NCI-H2196 treated with DMSO at 0.1 percent for 48 hours (cell line): ENCODE results near the gene C1orf50.

Experiments used
- DNase-seq: peaks from one replicate; lab custom pipeline; 2025; ENCODE audit not compliant: unreplicated experiment; lab: John Stamatoyannopoulos, UW

C1orf50 gene

DNA sequence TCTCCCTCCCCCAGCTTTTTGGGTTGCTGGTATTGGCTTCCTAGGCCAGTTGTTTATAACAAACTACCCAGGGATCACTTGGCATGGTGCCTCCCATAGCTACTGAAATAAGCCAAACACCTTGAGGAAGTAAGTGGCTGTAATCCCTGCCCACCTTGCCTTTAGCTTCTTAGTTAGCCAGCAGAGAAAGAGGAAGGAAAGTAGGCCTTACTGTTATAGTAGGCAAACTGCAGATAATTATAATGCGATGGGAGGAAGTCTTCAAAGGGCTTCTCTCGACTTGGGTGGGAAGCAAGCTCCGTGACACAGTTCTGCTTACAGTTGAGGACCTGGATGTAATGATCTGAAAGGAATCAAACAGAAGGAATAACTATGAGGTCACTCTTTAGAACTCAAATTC, 8.4 kb upstream of the C1orf50 start:
- DNase-seq, result no peak

DNA sequence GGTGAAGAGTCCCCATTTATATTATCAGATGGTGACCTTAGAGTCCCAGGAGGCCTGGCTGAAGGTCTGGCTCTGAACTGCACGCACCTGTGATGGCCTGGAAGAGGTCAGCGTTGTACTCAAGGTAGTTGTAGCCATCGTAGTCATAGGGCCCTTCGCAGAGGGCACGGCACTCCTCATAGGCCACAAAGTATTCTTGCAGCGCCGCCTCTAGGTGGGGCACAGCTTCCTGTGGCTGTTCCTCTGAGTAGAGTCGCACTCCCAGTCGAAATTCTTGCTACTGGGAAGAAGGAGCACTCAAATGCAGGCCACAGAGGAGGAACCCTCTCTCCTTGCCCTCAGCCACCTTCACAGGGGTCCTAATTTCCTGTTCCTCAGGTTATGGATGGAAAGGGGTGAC, 7.9 kb upstream of the C1orf50 start:
- DNase-seq, result no peak

DNA sequence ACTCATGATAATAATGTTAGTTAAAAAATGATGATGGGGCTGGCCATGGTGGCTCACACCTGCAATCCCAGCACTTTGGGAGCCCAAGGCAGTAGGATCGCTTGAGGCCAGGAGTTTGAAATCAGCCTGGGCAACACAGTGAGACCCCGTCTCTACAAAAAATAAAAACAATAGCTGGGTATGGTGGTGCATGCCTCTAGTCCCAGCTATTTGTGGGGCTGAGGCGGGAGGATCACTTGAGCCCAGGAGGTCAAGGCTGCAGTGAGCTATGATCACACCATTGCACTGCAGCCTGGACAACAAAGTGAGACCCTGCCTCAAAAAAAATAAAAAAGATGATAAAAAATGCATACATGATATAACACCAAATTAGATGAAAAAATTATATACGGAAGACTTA, 5.5 kb upstream of the C1orf50 start:
- no peak for DNase-seq

DNA sequence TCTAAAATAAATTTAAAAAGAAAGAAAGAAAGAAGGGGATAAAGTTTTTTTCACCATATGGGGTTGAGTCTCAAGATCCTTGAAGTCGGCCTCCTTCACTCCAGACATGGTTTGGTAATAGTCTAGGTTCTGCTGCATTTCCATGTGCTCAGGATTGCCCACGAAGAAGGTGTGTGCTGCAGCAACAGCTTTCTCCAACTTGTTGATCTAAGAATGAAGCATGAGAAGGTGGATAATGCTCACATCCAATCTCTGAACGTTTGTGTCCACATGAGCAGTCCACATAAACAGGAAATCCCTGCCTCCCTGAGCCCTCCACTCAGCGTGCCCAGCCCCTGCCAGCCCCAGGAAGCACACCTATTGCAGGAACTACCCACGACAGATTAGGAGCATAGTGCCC, 4.8 kb upstream of the C1orf50 start:
- no peak for DNase-seq

DNA sequence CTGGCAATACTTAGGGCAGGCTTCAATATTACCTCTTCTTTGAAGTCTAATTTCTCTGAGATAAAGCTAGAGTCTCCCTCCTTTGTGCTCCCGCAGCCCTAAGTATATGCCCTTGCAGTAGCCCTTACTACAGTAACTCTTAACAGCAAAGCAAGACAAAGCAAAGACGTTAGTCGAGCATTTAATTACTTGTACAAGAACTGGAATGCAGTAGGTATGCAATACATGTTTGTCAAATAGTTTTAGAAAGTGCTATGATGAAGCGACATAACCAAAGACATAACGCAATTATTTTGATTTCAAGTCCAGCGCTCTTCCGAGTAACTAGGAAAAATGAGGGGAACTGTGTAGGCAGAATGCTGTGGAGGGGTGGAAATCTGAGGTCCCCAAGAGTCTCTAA, 1.8 kb upstream of the C1orf50 start:
- DNase-seq, result no peak

DNA sequence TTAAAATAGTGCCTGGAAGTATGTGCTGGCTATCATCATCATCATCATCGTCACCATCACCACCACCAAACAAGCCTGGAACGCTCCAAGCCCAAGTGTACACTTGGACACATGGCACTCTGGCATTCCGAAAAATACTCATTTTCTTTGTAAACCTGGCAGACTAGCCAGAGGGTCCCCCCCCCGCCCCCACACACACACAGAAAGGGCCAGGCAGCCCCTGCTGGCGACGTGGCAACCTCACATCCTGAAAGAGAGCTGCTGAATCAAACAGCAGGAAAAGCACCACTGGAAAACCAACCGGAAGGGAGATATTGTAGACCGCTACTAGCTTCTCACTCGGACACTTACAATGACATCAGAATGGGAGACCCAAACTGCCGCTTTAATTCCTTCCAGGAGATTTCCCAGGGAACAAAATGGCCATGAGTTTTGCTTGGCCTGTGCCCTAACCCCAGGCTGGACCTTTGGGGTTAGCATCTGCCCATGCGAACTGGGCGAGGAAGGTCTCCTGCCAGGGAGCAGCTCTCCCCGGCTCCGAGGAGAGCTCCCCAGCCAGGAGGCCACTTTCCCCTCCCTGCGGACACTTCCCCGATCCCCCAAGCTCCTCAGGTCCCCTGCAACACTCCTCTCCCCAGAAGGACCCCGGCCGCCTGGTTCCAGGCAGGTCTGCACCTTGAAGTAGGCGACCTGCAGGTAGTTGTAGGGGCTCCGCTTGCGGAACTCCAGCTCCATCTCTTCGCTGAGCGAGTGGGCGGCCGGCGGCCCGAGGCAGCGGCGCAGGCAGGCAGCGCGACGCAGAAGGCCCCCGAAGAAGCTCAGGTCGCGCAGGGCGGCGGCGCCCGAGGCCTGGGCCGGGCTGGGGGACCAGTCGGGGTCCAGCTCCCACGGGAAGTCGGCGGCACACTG, 963 bp upstream of the C1orf50 start:
- DNase-seq, result peak; percentile 37

DNA sequence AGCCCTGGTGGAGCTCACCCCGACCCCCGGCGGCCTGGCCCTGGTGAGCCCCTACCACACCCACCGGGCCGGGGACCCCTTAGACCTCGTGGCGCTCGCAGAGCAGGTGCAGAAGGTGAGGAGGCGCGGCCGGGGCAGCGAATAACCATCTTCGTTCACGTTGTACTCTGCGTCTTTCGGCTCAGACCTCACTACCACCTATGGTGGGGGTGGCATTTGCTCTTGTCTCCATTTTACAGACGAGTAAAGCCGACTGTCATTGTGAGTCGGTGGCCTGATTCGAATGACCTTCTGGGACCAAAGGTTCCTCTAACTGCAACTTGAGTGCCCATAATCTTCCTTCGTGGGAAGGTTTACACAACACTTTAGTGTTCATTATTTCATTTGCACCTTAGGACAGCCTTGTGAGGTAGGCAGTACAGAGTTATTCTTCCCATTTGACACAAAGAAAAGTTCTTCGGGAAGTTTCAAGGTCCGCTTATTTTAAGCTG, 506 bp downstream of the C1orf50 start:
- no peak for DNase-seq

DNA sequence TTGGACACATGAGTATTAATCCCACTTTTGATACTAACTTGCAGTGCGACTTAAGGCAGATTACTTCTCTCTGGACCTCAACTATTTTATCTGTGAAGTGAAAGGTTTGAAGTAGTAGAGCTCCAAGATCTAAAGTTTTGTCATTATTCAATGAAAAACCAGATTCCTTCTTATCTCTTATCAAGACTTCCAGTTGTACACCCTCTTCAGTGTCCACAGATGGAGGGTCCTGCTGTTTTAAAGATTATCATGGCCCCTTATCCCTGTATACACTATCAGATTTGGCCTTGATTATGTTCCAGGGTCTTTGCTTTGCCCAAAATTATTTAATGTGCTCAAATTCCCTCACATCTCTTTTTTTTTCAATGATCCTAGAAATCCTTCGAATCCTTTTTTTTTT, 1.1 kb downstream of the C1orf50 start:
- DNase-seq, result no peak

DNA sequence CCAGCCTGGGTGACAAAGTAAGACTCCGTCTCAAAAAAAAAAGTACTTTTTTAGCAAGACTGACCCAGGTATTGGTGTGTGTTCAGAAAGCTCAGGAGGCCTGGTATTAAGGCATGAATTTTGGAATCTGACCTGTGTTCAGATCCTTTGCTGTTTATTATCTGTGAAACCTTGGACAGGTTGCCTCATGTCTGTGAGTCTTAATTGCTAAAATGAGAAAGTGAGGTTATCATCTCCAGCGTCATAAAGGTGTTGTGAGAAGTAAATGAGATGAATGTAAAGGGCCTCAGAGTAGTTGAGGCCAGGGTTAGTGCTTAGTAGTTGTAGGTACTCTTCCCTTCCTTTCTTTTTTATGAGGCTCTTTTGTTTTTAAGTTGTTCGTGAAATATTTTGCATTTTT, 2.8 kb downstream of the C1orf50 start:
- no peak for DNase-seq

DNA sequence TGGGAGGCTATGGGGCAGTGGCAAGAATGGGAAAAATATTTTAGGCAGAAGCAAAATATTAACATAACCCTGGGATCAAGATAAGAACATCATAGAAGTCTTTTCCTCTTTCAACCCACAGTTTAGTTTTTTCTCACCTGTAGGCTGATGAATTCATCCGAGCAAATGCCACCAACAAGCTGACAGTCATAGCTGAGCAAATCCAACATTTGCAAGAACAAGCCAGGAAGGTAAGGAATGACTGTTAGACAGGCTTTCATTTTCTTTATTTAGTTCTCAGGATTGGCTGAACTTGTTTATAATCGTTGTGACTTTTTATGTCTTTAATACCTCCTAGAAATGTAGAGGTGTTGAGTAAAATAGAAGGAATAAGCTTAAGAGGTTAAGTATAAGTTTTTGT, 6.4 kb downstream of the C1orf50 start:
- DNase-seq, result no peak

DNA sequence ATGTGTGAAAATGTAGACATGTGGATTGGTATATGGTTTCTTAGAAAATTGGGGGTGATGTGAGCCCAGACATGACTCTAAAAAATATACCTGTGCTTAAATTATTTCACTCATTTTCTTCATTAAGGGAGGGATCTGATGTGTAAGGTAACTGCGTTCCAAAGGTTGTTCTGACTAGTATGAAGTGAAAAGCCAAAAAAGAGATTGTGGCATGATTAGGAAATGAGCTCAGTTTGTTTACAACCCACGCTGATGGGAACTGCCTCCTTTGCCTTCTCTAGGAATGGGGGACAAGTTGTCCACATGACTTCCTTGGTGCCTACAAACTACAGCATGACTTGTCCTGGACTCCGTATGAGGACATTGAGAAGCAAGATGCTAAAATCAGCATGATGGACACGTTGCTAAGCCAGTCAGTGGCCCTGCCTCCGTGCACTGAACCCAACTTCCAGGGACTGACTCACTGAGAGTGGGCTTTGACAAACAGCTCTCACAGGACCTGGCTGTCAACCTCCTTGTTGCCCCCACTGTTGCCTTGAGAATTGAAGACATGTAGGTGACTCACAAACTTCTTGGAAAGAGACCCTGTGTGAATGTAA, 8.0 kb downstream of the C1orf50 start:
- DNase-seq, result no peak

DNA sequence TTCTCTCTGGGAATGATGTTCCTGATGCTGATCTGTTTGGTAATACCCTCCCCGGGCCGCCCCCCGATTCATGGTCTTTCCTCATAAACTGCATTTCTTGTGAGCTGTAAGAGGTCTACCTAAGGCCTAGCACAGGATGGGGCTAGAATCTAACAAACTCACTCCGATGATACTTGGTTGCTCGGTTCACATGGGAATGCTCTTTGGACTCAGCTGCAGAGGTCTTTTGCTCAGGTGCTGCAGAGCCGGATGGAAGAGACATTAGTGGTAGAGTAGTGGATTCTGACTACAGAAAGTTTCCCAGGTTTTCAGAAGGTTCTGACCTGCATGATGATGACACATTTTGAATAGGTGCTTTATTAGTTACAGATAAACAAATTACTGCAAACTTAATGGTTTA, 9.5 kb downstream of the C1orf50 start:
- no peak for DNase-seq

DNA sequence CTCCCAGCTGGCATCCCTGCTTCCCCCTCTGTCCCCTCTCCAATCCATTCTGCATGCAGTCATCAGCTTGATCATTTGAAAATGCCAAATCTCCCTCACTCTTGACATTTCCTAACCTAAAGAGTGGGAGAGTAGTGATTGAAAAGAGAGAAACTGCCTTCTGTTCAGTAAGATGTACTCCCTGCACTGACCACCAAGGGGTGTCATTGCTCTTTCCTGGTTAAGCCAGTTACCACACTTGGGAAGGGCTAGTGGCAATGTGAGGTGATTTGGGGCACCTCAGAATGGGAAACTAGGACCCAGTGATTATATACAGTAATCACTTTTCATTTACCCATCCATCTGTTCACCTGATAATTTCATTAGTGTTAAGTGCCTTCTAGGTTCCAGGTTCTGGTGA, 10.8 kb downstream of the C1orf50 start:
- DNase-seq, result no peak

DNA sequence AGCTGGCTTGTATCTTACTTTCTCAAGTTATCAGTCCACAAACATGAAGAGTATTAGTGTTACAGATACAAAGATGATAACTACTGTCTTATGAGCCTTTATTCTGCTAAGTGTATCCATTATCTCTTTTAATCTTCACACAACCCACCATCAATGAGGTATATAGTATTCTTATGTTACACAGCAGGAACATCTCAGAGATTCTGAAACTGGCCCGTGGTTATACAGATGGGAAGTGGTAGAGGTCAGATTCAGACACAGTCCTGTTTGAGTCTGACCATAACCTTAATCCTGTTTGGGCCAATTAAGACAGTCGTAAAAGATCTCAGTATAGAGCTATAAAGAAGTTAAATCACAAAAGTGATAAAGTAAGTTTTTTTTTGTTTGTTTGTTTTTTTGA, 12.7 kb downstream of the C1orf50 start:
- no peak for DNase-seq

DNA sequence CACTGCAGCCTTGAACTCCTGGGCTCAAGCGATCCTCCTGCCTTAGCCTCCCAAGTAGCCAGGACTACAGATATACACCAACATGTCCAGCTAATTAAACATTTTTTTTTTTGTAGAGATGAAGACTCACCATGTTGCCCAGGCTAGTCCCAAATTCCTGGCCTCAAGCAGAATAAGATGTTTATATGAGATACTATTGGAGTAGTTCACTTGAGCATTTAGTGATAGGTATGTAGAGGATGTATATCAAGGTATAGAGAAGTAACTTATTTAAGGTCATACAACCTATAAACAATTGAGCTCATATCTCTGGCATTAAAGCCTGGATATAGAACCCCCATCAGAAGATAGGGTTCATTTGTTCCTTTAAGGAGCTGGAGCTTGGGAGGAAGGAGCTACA, 13.1 kb downstream of the C1orf50 start:
- no peak for DNase-seq

DNA sequence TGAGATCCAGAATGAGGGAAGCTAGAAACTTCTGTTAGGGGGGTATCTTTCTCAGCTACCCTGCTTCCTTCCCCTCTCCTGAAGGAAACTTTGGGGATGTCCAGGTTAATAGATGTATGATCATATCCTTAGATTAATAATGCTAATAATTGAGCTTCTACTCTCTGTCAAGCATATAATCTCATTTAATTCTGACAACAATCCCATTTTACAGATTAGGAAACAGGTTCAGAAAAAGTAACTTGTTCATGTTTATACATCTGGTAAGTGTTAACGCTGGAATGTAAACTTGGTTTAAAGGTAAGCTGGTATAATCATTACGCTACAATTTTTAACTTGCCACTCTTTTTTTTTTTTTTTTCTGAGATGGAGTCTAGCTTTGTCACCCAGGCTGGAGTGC, 16.0 kb downstream of the C1orf50 start:
- DNase-seq, result no peak

DNA sequence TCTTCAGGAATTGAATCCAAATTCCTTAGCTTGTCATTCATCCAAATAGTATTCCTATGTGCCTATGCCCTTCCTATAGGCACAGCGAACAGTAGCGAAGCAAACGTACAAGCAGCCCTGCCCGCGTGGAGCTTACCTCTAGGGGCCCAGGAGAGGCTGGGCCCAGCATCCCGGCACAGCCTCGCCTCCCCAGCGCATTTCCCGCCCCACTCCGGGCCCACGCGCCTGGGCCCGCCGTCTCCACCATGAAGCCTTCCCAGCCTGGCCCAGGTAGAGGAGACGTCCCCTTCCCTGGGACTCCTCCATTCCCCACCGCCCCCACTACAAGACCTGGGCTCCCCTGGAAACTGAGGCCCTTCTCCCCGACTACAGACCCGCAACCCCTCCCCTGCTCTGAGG, 17.5 kb downstream of the C1orf50 start:
- no peak for DNase-seq

DNA sequence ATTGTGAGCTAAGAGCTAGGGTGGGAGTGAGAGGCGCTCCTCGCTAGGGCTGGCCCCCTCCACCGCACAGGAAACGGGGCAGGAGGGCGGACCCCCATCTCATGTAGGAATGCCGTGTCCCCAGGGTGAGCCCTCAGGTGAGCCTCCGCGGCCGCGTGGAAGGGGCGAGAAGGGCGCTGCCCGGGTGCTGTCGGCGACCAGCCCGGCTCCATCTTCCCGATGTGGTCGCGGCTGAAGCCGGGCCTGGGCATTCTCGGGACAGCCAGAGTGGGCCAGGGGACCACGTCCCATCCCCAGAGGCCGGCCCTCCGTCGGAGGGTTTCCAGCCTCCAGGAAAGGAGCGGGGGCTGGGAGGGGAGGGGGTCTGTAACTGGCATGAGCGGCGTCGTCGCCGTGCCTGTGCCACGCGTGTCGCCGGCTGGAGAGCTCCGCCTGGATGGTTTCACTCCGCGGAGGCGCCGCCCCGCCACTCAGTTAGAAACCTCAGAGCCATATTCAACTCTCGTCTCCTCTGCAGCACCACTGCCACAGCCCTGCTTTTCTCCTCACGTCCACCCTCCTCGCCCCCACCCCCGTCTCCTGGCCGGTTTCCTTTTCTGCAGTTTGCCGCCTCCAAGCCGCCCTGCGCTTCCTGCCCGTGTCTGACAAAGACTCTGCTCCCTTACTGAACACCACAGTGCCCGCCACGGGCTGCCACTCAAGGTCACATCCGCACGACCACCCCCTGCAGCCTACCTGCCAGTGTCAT, 18.1 kb downstream of the C1orf50 start, which contains the start of gene TMEM269:
TSS of gene TMEM269 (plus strand) at position 46 of the 748 bp plus-strand sequence. CDS start 4,903 bp downstream, outside the sequence.
- DNase-seq, result no peak

DNA sequence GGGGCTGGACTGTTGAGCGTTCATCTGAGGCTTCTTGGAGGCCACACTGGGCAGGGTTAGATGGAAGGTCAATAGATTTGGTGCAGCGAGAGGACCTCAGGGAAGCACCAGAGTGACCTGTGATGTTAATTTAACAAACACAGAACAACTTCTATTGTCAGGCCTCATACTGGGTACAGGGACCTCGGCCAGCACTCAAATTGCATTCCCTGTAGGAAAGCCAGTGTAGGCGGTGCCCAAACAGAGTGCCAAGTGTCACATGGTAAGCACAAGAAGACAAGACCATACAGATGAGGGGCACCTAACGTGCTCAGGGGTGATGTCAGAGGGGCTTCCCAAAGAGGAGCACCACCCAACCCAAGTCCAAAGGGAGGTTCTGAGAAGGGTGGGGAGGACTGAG, 19.0 kb downstream of the C1orf50 start:
- no peak for DNase-seq

DNA sequence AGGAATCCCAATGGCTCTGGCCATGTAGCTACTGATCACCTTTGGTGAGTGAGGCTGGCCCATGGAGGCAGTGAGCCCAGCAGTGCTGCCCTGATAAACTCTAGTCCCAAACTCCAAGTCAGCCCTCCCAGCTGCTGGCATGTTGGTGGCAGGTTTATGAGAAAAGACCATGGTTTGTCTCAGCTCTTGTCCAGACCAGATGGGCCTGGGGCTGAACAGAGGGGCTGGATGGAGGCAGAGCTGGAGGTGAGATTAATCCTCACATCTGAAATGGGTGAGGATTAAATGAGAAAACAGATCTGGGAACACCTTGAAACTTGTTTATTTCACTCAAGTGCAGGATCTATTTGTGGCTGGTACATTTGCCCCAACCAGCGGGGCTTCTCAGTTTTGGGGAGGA, 21.0 kb downstream of the C1orf50 start:
- DNase-seq, result no peak

DNA sequence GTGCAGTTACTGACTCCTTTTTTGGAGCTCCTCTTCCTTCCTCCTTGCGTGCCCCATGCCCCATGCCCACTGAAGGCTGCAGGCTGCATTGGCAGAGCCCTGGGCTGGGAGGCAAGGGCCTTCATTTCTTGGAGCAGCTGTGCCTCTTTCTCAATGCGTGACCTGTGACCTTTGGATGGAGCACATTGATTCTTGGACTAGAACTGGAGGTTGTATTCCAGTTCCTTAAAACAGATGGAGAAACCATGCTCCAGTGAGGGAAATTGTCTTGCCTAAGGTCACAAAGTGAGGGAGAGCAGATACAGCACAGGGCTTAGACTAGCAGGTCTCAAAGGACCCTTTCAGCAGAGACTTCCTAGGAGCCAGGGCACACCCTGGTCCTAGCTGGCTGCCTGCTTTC, 26.8 kb downstream of the C1orf50 start:
- DNase-seq, result no peak

DNA sequence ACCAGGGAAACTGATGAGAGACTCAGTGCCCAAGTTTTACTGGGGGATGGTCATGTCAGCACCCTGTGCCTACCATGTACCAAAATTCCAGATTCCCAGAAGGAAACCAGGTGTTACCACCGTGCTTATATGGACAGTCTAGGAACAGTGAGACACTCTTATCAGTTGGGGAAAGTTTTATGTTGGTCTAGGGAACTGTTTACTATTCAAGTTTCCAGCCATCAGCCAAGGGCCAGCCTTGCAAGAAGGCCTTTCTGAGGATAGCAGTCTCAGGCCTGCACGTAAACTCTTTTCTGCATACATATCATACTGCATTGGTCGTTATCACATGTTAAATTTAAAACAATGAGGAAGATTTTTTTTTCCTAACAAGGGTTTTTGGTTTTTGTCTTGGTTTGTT, 30.4 kb downstream of the C1orf50 start:
- DNase-seq, result no peak
